H1 (cell line): ENCODE measurements around the gene ENO3. TPM values are rescaled to one million over a fixed set of nuclear protein-coding genes. Genes with fewer than 3 reads are reported as not detected.
A peak's percentile ranks its signal among the peaks of the same experiment; 100 is the strongest.

Source experiments
- CTCF ChIA-PET: fragments of 300-600 bp; sonication (Branson Sonifier 250); formaldehyde crosslinking; loops from one replicate; lab custom pipeline; 2021; ENCODE audit not compliant: partially characterized antibody; lab: Charles Lee
- POLR2A ChIA-PET: fragments of 300-600 bp; sonication (Branson Sonifier 250); formaldehyde crosslinking; loops from one replicate; lab custom pipeline; 2021; ENCODE audit warnings: inconsistent platforms; ENCODE audit not compliant: partially characterized antibody; lab: Charles Lee
- DNase-seq, 2 experiments: peaks; one replicate each; pipeline versions ENCODE4 v3.0.0 to v3.0.0-alpha.2; 2010 to 2022; ENCODE audit warnings: low spot score in 2 of 2, low read depth in 1 of 2, mixed read lengths in 1 of 2
- FAIRE-seq: peaks from 2 replicates; lab custom pipeline; 2011; peaks lifted over from hg19 to GRCh38; lab: Jason Lieb, UNC
- H2AFZ ChIP-seq: 2 replicates; pipeline ENCODE4 v1.8.1; 2012; ENCODE audit warnings: low read length, inconsistent platforms
- H2AK5ac ChIP-seq: 2 replicates; pipeline ENCODE4 v1.6.1; 2013; ENCODE audit warnings: low read depth, low read length
- H2BK120ac ChIP-seq: replicated peaks from 2 replicates; pipeline ENCODE3; 2013; ENCODE audit warnings: low read depth, low read length, inconsistent platforms
- H2BK12ac ChIP-seq: 2 replicates; pipeline ENCODE4 v1.6.1; 2013; ENCODE audit warnings: low read depth, low read length
- H2BK15ac ChIP-seq: 2 replicates; pipeline ENCODE4 v1.6.1; 2013; ENCODE audit warnings: low read length
- H2BK20ac ChIP-seq: 2 replicates; pipeline ENCODE4 v1.6.1; 2013; ENCODE audit warnings: low read length
- H2BK5ac ChIP-seq: 2 replicates; pipeline ENCODE4 v1.6.1; 2013; ENCODE audit warnings: low read depth, low read length
- H3K14ac ChIP-seq: 2 replicates; pipeline ENCODE4 v1.6.1; 2013; ENCODE audit warnings: inconsistent platforms; ENCODE audit not compliant: insufficient read length
- H3K18ac ChIP-seq: 2 replicates; pipeline ENCODE4 v1.6.1; 2013; ENCODE audit warnings: low read length; ENCODE audit errors: extremely low read depth
- H3K23ac ChIP-seq: 2 replicates; pipeline ENCODE4 v1.6.1; 2013; ENCODE audit warnings: inconsistent platforms; ENCODE audit not compliant: insufficient read length
- H3K23me2 ChIP-seq: 2 replicates; pipeline ENCODE4 v1.6.1; 2013; ENCODE audit warnings: low read depth, low read length
- H3K27ac ChIP-seq: 2 replicates; pipeline ENCODE4 v1.6.1; 2011; ENCODE audit warnings: low read depth, low read length, inconsistent platforms
- H3K27me3 ChIP-seq, 4 experiments: replicated peaks in 1 of 4; 1 replicate in 1 of 4; 2 replicates in 3 of 4; pipeline versions ENCODE4 v1.6.1 to v1.8.1; 2011 to 2013; ENCODE audit warnings: low read length in 3 of 4, mild to moderate bottlenecking in 3 of 4, inconsistent platforms in 2 of 4, mixed read lengths in 2 of 4, moderate library complexity in 1 of 4; ENCODE audit not compliant: control insufficient read depth in 3 of 4, insufficient read depth in 3 of 4; ENCODE audit errors: extremely low read depth in 1 of 4
- H3K36me3 ChIP-seq, 4 experiments: 2 replicates each; pipeline versions ENCODE4 v1.6.1 to v1.8.1; 2011 to 2013; ENCODE audit warnings: mild to moderate bottlenecking in 4 of 4, low read length in 3 of 4, moderate library complexity in 2 of 4, control low read depth in 1 of 4, inconsistent platforms in 1 of 4; ENCODE audit not compliant: insufficient read depth in 4 of 4, control insufficient read depth in 2 of 4
- H3K4ac ChIP-seq: replicated peaks from 2 replicates; pipeline ENCODE3; 2013; ENCODE audit warnings: low read length, low read depth, mixed read lengths, inconsistent platforms; ENCODE audit not compliant: insufficient read length
- H3K4me1 ChIP-seq, 4 experiments: replicated peaks in 1 of 4; 1 replicate in 1 of 4; 2 replicates in 3 of 4; pipeline versions ENCODE4 v1.6.1 to v1.8.1; 2011 to 2013; ENCODE audit warnings: low read length in 3 of 4, inconsistent platforms in 2 of 4, mixed read lengths in 1 of 4; ENCODE audit not compliant: insufficient read depth in 4 of 4, control insufficient read depth in 3 of 4
- H3K4me2 ChIP-seq, 2 experiments: 2 replicates each; pipeline versions ENCODE4 v1.6.1 to v1.8.1; 2011 to 2013; ENCODE audit warnings: low read depth in 2 of 2, low read length in 2 of 2, control low read depth in 1 of 2, inconsistent platforms in 1 of 2, mild to moderate bottlenecking in 1 of 2; ENCODE audit not compliant: insufficient read depth in 1 of 2
- H3K4me3 ChIP-seq, 4 experiments: fragments of 200-600, 300-600 bp in 1 of 4; sonication (generic), shearing (Covaris generic), sonication (Bioruptor Twin) in 1 of 4; 2 replicates each; pipeline versions ENCODE4 v1.5.1 to v1.8.1; 2011 to 2016; ENCODE audit warnings: low read length in 4 of 4, low read depth in 3 of 4, control low read depth in 2 of 4, inconsistent platforms in 2 of 4, mild to moderate bottlenecking in 2 of 4, mixed read lengths in 1 of 4, moderate library complexity in 1 of 4; ENCODE audit not compliant: insufficient read depth in 2 of 4; ENCODE audit errors: extremely low read depth in 1 of 4
- H3K56ac ChIP-seq: replicated peaks from 2 replicates; pipeline ENCODE3; 2013; ENCODE audit warnings: low read depth, mild to moderate bottlenecking, mixed read lengths, low read length, inconsistent platforms; ENCODE audit not compliant: insufficient read length
- H3K79me1 ChIP-seq: 2 replicates; pipeline ENCODE4 v1.6.1; 2013; ENCODE audit warnings: low read depth, low read length, control low read depth
- H3K79me2 ChIP-seq, 2 experiments: 2 replicates each; pipeline versions ENCODE4 v1.6.1 to v1.8.1; 2012 to 2013; ENCODE audit warnings: low read length in 2 of 2, mild to moderate bottlenecking in 2 of 2, inconsistent platforms in 1 of 2; ENCODE audit not compliant: insufficient read depth in 2 of 2, control insufficient read depth in 1 of 2
- H3K9ac ChIP-seq, 4 experiments: replicated peaks in 1 of 4; 1 replicate in 1 of 4; 2 replicates in 3 of 4; pipeline versions ENCODE4 v1.6.1 to v1.8.1; 2011 to 2013; ENCODE audit warnings: low read depth in 3 of 4, low read length in 3 of 4, control low read depth in 2 of 4, mild to moderate bottlenecking in 2 of 4, moderate library complexity in 2 of 4, inconsistent platforms in 1 of 4; ENCODE audit errors: extremely low read depth in 1 of 4
- H3K9me3 ChIP-seq, 2 experiments: 2 replicates each; pipeline versions ENCODE4 v1.6.1 to v1.8.1; 2012 to 2013; ENCODE audit warnings: mild to moderate bottlenecking in 2 of 2, moderate library complexity in 2 of 2, control low read depth in 1 of 2, inconsistent platforms in 1 of 2, low read depth in 1 of 2, low read length in 1 of 2, mixed read lengths in 1 of 2; ENCODE audit not compliant: insufficient read depth in 2 of 2
- H4K20me1 ChIP-seq, 2 experiments: replicated peaks in 1 of 2; 2 replicates each; pipeline versions ENCODE3 to v1.8.1; 2011 to 2013; ENCODE audit warnings: inconsistent platforms in 2 of 2, low read length in 2 of 2, mild to moderate bottlenecking in 1 of 2; ENCODE audit not compliant: insufficient read depth in 2 of 2, control insufficient read depth in 1 of 2
- H4K5ac ChIP-seq: 2 replicates; pipeline ENCODE4 v1.6.1; 2013; ENCODE audit warnings: low read length, low read depth, mixed read lengths, inconsistent platforms; ENCODE audit not compliant: insufficient read length
- H4K8ac ChIP-seq: 2 replicates; pipeline ENCODE4 v1.8.0; 2013; ENCODE audit warnings: mild to moderate bottlenecking, moderate library complexity, low read length, inconsistent platforms; ENCODE audit not compliant: insufficient read depth; ENCODE audit errors: extremely low read depth
- H4K91ac ChIP-seq: replicated peaks from 2 replicates; pipeline ENCODE3; 2013; ENCODE audit warnings: low read length, mixed read lengths, inconsistent platforms; ENCODE audit not compliant: insufficient read length
- BCL11A ChIP-seq, 2 experiments: IDR thresholded peaks; one replicate each; pipeline ENCODE4 v1.6.1; 2011; ENCODE audit warnings: low read depth in 2 of 2, low read length in 2 of 2, mild to moderate bottlenecking in 2 of 2
- CTBP2 ChIP-seq: IDR thresholded peaks from 2 replicates; pipeline ENCODE4 v1.7.0; 2011; ENCODE audit warnings: borderline replicate concordance, mild to moderate bottlenecking, moderate library complexity, mixed read lengths, low read length; ENCODE audit not compliant: insufficient read depth, insufficient read length
- MAFK ChIP-seq: IDR thresholded peaks from 2 replicates; pipeline ENCODE4 v1.6.1; 2012; ENCODE audit warnings: low read depth, mild to moderate bottlenecking, improper control_type of control experiment, low read length
- ZNF274 ChIP-seq: IDR thresholded peaks from 2 replicates; pipeline ENCODE4 v1.7.0; 2012; ENCODE audit warnings: low read length, borderline replicate concordance; ENCODE audit errors: extremely low read depth
- WGBS, 2 experiments: shearing (Covaris generic) in 1 of 2; methylation state at CpG; one replicate each; pipeline versions ENCODE4 v1.1.6 to v1.1.7; 2013 to 2015; ENCODE audit warnings: low lambda C conversion rate in 2 of 2, mixed read lengths in 2 of 2, inconsistent platforms in 1 of 2, low coverage in 1 of 2, missing lambda C conversion rate in 1 of 2; ENCODE audit not compliant: insufficient replicate concordance in 2 of 2, insufficient coverage in 1 of 2, insufficient read length in 1 of 2; ENCODE audit errors: extremely low coverage in 1 of 2, missing lambda C conversion rate in 1 of 2; 5-methylcytosine and 5-hydroxymethylcytosine counted together
- polyA plus RNA-seq, 7 experiments: library from polyadenylated mRNA; depleted of rRNA in 3 of 7; stranded (reverse) in 5 of 7; unstranded in 2 of 7; fragments of >200 nt in 5 of 7; fragments of 200-250 nt in 2 of 7; gene quantifications; 1 replicate in 5 of 7; 2 replicates in 1 of 7; 4 replicates in 1 of 7; pipeline versions ENCODE4 v1.2.1 to v1.2.3, GENCODE V29; 2011 to 2013; ENCODE audit warnings: missing spikeins in 2 of 7, mixed read lengths in 2 of 7
- total RNA-seq: library from RNA; stranded (reverse); fragmentation: NEBNext Ultra II Directional; extraction: Animal tissue kit (Norgen Biotek cat#: 25700); gene quantifications from 2 replicates; pipeline ENCODE4 v1.2.1, GENCODE V29; 2021
- TF ChIP-seq, protein P1 (sequence below): IDR thresholded peaks from 2 replicates; pipeline ENCODE4 v1.6.1; 2012; ENCODE audit warnings: inconsistent platforms

ENO3 gene
- total and polyA plus RNA-seq, 2 of the 8 experiments (the other 6 are each of a cell fraction or from before 2014, with no cell fraction given), result 25.0 to 25.7 TPM

DNA sequence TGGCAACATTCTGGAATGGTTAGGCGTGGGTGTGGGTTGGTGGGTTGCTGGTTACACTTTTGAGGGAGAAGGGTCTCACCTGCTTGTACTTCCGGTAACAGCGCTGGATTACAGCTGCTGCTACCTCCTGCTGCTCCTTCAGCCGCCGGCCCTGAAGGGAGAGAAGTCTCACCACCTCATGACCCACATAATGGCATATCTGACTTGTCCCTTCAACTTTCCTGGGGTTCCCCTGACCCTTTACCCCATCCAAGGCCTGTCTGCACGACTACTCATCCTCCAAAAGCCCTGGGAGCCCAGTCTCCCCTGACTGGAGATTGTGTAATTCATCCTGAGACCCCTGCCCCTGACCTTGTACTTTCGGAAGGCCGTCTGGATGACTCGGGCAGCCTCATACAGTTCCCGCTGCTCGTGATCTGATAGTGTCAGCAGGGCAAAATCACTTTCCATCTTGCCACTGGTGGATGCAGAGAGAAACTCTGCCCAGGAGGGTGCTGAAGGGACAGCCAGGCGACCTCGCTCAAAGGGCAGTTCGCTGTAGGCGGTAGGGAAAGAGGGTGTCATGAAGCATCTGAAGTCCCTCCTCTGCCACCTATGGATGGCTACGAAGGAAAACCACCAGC is 18.7 kb downstream of the ENO3 start:
- peak overlapping the region; percentile 45; the same call in 1 of the 2 replicates for H2AK5ac ChIP-seq
- H3K23ac ChIP-seq, result no peak overlapping the region
- no peak overlapping the region for H2AFZ ChIP-seq
- H2BK120ac ChIP-seq, result no peak overlapping the region
- H3K14ac ChIP-seq, result no peak overlapping the region
- FAIRE-seq (no peak), DNase-seq (no peak)
- H3K18ac ChIP-seq, result peak overlapping the region; percentile 93; the same call in 1 of the 2 replicates
- H4K5ac ChIP-seq, result no peak overlapping the region
- H3K36me3 ChIP-seq, result peaks cover 0 to 11% (median 0%) of the 10 kb centered on the region in 4 experiments; a peak in 1 of 8 replicates
- H3K4me3 ChIP-seq, result peak overlapping the region in 3 of 4 experiments; percentile 71 to 90 (median 89); a peak in 7 of 8 replicates
- H3K27ac ChIP-seq, result no peak overlapping the region
- WGBS, 2 experiments, result 84% methylated on average over 16 of the region's 16 CpGs; no CpG with 5 or more reads in 1 of the 2 experiments
- POLR2A ChIA-PET, result interaction anchor here (0.6 to 32.4 kb wide), 9 partner anchors 9 to 242 kb away, joined by 3 to 987 read pairs (median 7); partner anchors contain the start of genes C17orf107, CAMTA2, ENO3 and INCA1
- no peak overlapping the region; the same call in 1 of the 2 replicates for H2BK15ac ChIP-seq
- H3K56ac ChIP-seq, result no peak overlapping the region
- H4K8ac ChIP-seq, result no peak overlapping the region
- no peak overlapping the region for H3K4ac ChIP-seq
- H3K9ac ChIP-seq, result peak overlapping the region in 2 of 4 experiments; percentile 14 to 67; a peak in 2 of 7 replicates
- peak overlapping the region; percentile 1; the same call in 1 of the 2 replicates for H2BK12ac ChIP-seq
- H3K27me3 ChIP-seq, result peaks cover 0 to 21% (median 10%) of the 10 kb centered on the region in 4 experiments; a peak in 5 of 7 replicates
- peaks cover 2 to 16% (median 9%) of the 10 kb centered on the region in 4 experiments for H3K4me1 ChIP-seq
- H2BK20ac ChIP-seq, result no peak overlapping the region
- peaks cover 0 to 16% of the 10 kb centered on the region in 2 experiments; a peak in 2 of 4 replicates for H3K79me2 ChIP-seq
- H3K9me3 ChIP-seq, result no peaks in the 10 kb centered on the region
- H4K91ac ChIP-seq, result no peak overlapping the region
- peak overlapping the region; percentile 66; the same call in 1 of the 2 replicates for H2BK5ac ChIP-seq
- H4K20me1 ChIP-seq, result peaks cover 2 to 11% of the 10 kb centered on the region in 2 experiments
- CTCF ChIA-PET, result interaction anchor here (1.0 to 6.2 kb wide), 8 partner anchors 8 to 61 kb away, joined by 3 to 31 read pairs (median 8); partner anchors contain the start of genes CAMTA2 and ENO3
- H3K23me2 ChIP-seq, result peaks cover 19% of the 10 kb centered on the region; the same call in 1 of the 2 replicates
- H3K79me1 ChIP-seq, result peaks cover 3% of the 10 kb centered on the region; the same call in 1 of the 2 replicates
- H3K4me2 ChIP-seq, result peak overlapping the region; percentile 92 to 99
- TF ChIP-seq CTBP2 (no peak), ZNF274 (no peak), BCL11A (IDR thresholded peaks at IDR 0.05; ENCODE audit: low read depth in 2 of 2, low read length in 2 of 2) (no peak), MAFK (no peak)
- TF ChIP-seq, protein P1, sequence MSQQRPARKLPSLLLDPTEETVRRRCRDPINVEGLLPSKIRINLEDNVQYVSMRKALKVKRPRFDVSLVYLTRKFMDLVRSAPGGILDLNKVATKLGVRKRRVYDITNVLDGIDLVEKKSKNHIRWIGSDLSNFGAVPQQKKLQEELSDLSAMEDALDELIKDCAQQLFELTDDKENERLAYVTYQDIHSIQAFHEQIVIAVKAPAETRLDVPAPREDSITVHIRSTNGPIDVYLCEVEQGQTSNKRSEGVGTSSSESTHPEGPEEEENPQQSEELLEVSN, result no peak
